CD14-positive monocyte (primary cell): ENCODE data around the gene SELL. TPM values are rescaled to one million over a fixed set of nuclear protein-coding genes. Genes with fewer than 3 reads are reported as not detected.

Experiments
- DNase-seq, 3 donors: peaks; one replicate each; pipeline ENCODE4 v3.0.0-alpha.2; 2011 to 2022
- H2AFZ ChIP-seq: 2 replicates; pipeline ENCODE4 v1.6.0; 2012; ENCODE audit warnings: mild to moderate bottlenecking, low read depth, low read length, inconsistent platforms; ENCODE audit not compliant: insufficient read depth, poor library complexity, severe bottlenecking
- H3K27ac ChIP-seq, 2 donors: 1 replicate in 1 of 2; 2 replicates in 1 of 2; pipeline ENCODE4 v1.5.1; 2012 to 2013; ENCODE audit warnings: low read length in 2 of 2, control low read depth in 1 of 2, inconsistent platforms in 1 of 2, low read depth in 1 of 2, mild to moderate bottlenecking in 1 of 2
- H3K27me3 ChIP-seq, 2 donors: one replicate each; pipeline versions ENCODE4 v1.6.0 to v1.6.1; 2011 to 2013; ENCODE audit warnings: low read length in 2 of 2; ENCODE audit not compliant: control insufficient read depth in 2 of 2, insufficient read depth in 2 of 2
- H3K36me3 ChIP-seq, 2 donors: replicated peaks in 1 of 2; 1 replicate in 1 of 2; 2 replicates in 1 of 2; pipeline versions ENCODE4 v1.5.1 to v1.6.1; 2012 to 2013; ENCODE audit warnings: low read length in 2 of 2, control low read depth in 1 of 2, inconsistent platforms in 1 of 2, mild to moderate bottlenecking in 1 of 2; ENCODE audit not compliant: insufficient read depth in 2 of 2, control insufficient read depth in 1 of 2
- H3K4me1 ChIP-seq, 2 donors: 1 replicate in 1 of 2; 2 replicates in 1 of 2; pipeline versions ENCODE4 v1.5.1 to v1.6.1; 2012 to 2013; ENCODE audit warnings: low read length in 2 of 2, control low read depth in 1 of 2, inconsistent platforms in 1 of 2, mild to moderate bottlenecking in 1 of 2, moderate library complexity in 1 of 2; ENCODE audit not compliant: insufficient read depth in 2 of 2, control insufficient read depth in 1 of 2
- H3K4me2 ChIP-seq: replicated peaks from 2 replicates; pipeline ENCODE3; 2012; ENCODE audit warnings: low read length, moderate library complexity, mild to moderate bottlenecking; ENCODE audit not compliant: poor library complexity, severe bottlenecking; ENCODE audit errors: extremely low read depth
- H3K4me3 ChIP-seq, 3 experiments: fragments of 200-600 bp in 1 of 3; sonication (generic) in 1 of 3; replicated peaks in 1 of 3; 1 replicate in 2 of 3; 2 replicates in 1 of 3; pipeline ENCODE4 v1.5.1; 2011 to 2013; ENCODE audit warnings: low read length in 3 of 3, mild to moderate bottlenecking in 3 of 3, control low read depth in 2 of 3, low read depth in 2 of 3, inconsistent platforms in 1 of 3, moderate library complexity in 1 of 3
- H3K79me2 ChIP-seq: 2 replicates; pipeline ENCODE4 v1.6.0; 2012; ENCODE audit warnings: mild to moderate bottlenecking, control low read depth, inconsistent platforms, low read length, moderate library complexity; ENCODE audit not compliant: insufficient read depth
- H3K9ac ChIP-seq: 2 replicates; pipeline ENCODE4 v1.6.0; 2017; ENCODE audit warnings: low read length, mild to moderate bottlenecking; ENCODE audit not compliant: insufficient read depth, poor library complexity, severe bottlenecking
- H3K9me3 ChIP-seq, 2 donors: replicated peaks in 1 of 2; 1 replicate in 1 of 2; 2 replicates in 1 of 2; pipeline versions ENCODE4 v1.5.1 to v1.6.1; 2012 to 2013; ENCODE audit warnings: low read length in 2 of 2, control low read depth in 1 of 2; ENCODE audit not compliant: control insufficient read depth in 1 of 2, insufficient read depth in 1 of 2
- H4K20me1 ChIP-seq: 2 replicates; pipeline ENCODE4 v1.6.0; 2012; ENCODE audit warnings: mild to moderate bottlenecking, low read length, control low read depth, moderate library complexity; ENCODE audit not compliant: insufficient read depth
- H3K27ac Mint-ChIP-seq, 7 donors: one replicate each; pipeline ENCODE4 v1.8.0; 2020; ENCODE audit warnings: mild to moderate bottlenecking in 7 of 7, mixed read lengths in 7 of 7, moderate library complexity in 6 of 7, inconsistent platforms in 2 of 7
- H3K27me3 Mint-ChIP-seq, 3 donors: one replicate each; pipeline ENCODE4 v1.8.0; 2021 to 2022; ENCODE audit warnings: low read depth in 3 of 3, mild to moderate bottlenecking in 3 of 3, mixed read lengths in 3 of 3, moderate library complexity in 3 of 3, inconsistent platforms in 1 of 3
- H3K36me3 Mint-ChIP-seq, 2 donors: one replicate each; pipeline ENCODE4 v1.8.0; 2020; ENCODE audit warnings: mixed read lengths in 2 of 2, inconsistent platforms in 1 of 2, mild to moderate bottlenecking in 1 of 2
- H3K4me1 Mint-ChIP-seq: one replicate; pipeline ENCODE4 v1.8.0; 2020; ENCODE audit warnings: mild to moderate bottlenecking, mixed read lengths
- H3K4me3 Mint-ChIP-seq, 2 donors: one replicate each; pipeline ENCODE4 v1.8.0; 2020; ENCODE audit warnings: mild to moderate bottlenecking in 2 of 2, mixed read lengths in 2 of 2, moderate library complexity in 1 of 2
- H3K9me3 Mint-ChIP-seq, 7 donors: one replicate each; pipeline ENCODE4 v1.8.0; 2020 to 2022; ENCODE audit warnings: mixed read lengths in 7 of 7, mild to moderate bottlenecking in 6 of 7, moderate library complexity in 6 of 7, inconsistent platforms in 2 of 7
- CTCF ChIP-seq: fragments of 200-600 bp; IDR thresholded peaks from one replicate; pipeline ENCODE4 v1.8.0; 2022; ENCODE audit warnings: antibody characterized with exemption, mild to moderate bottlenecking
- WGBS: methylation state at CpG from one replicate; pipeline ENCODE4 v1.1.5; 2013; ENCODE audit warnings: missing lambda C conversion rate; ENCODE audit not compliant: insufficient coverage; 5-methylcytosine and 5-hydroxymethylcytosine counted together
- intact Hi-C, 2 donors: fragments of 100-400 bp; cut with micrococcal nuclease; formaldehyde crosslinking; loops; one replicate each; pipeline versions ENCODE4 v1.15.0 to v1.15.1; 2023
- polyA plus RNA-seq, 3 donors: library from polyadenylated mRNA; depleted of rRNA in 1 of 3; unstranded in 2 of 3; stranded (reverse) in 1 of 3; fragments of 300-500 nt in 2 of 3; fragments of >200 nt in 1 of 3; fragmentation: Illumina TruSeq in 2 of 3; gene quantifications; 1 replicate in 2 of 3; 2 replicates in 1 of 3; pipeline ENCODE4 v1.2.3, GENCODE V29; 2012 to 2021

The SELL gene
- polyA plus RNA-seq, 3 donors, result 153 to 1,885 (median 1,118) TPM

DNA sequence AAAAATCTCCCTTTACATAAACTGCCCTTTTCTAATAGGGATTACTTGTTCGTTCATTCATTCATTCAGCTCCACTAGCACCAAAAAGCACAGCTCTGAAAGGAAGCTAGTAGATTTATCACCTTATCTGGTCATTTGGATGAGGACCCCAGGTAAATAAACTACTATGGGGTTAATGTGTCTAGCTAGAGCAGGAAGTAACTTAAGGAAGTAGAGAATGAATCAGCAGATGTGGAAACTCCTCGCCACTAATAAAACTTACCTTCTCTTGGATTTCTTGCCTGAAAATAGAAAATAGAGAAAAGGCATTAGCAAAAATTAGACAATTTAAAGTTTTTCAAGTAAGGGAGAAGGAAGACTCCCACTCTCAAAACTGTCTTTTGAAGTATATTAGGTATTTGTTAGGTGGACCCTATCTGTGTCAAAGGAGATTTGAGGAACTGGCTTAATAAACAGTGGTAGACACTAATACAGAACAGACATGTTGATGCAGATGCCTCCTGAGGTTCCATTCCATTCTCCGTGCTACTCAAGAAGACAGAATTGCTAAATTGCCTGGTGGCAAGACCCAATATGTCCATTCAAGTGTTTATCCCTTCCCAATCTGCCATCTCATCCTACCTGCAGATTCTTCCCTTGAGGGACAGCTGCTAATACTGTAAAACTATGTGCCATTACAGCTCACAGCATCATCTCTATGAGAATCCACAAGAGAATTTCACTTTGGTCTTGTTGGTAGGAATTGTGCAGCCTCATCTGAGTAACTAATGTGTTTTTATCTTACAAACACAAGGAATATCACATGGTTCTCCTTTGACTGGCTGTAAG, 14.9 kb downstream of the SELL start:
- TF ChIP-seq CTCF, result no peak
- Mint-ChIP-seq H3K27me3 (no peaks in the 10 kb centered on the region), H3K4me1 (peaks cover 90% of the 10 kb centered on the region), H3K4me3 (peak overlapping the region; percentile 43 to 70), H3K36me3 (peaks cover 66 to 90% of the 10 kb centered on the region in 2 donors), H3K27ac (peak overlapping the region; percentile 80 to 94 (median 91)), H3K9me3 (no peaks in the 10 kb centered on the region)
- peaks cover 24 to 44% of the 10 kb centered on the region in 2 donors for H3K36me3 ChIP-seq
- WGBS, result no CpG with 5 or more reads among the region's 3 CpGs
- peaks cover 50% of the 10 kb centered on the region for H3K79me2 ChIP-seq
- DNase-seq, result peak; percentile 13 to 71 (median 63)
- H2AFZ ChIP-seq, result peak overlapping the region; percentile 15
- H3K9ac ChIP-seq, result peak overlapping the region; percentile 1
- peak overlapping the region in 1 of 2 donors; percentile 89 for H3K27ac ChIP-seq
- H3K4me1 ChIP-seq, result peaks cover 94 to 97% of the 10 kb centered on the region in 2 donors
- peak overlapping the region in 2 of 3 experiments; percentile 22 to 57 for H3K4me3 ChIP-seq
- intact Hi-C loops, result loop anchor here in 1 of 2 donors (5.0 kb wide), 1 partner anchor 89 kb away; no protein-coding TSS in a partner anchor
- H4K20me1 ChIP-seq, result no peaks in the 10 kb centered on the region
- H3K9me3 ChIP-seq, result no peaks in the 10 kb centered on the region
- peak overlapping the region; percentile 68 for H3K4me2 ChIP-seq
- H3K27me3 ChIP-seq, result no peaks in the 10 kb centered on the region

DNA sequence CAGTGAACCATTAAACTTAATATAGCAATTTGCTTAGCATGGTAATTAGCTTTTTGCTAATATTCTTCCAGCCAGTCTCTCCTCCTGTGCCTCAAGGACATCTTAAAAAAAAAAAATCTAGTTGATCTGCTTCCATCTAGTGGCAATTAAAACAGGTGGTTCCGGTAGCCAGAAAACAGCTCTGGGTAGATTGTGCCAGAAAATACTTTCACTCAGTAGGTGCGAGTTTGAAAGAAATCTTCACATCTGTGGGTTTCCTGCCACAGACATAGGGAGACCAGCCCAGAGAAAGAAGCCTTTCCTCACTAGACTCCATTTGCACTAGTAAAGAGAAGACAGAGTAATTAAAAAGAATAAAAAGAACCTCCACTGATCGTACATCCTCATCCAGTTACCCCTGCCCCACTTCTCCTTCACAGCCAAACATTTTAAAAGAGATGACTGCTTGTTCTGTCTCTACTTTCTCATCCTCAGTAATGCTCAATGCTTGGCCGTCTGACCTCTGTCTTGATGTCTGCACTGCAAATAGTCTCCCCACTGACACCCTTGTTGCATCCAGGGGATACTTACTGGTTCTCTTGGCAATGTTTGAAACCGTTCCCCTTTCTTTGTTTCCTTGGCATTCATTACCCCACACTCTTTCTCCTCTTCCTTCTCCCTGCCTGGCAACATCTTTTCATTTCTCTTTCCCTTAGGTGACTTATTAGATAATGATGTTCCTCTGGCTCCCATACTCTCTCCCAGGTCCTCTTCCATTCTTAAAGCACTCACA, 16.9 kb downstream of the SELL start:
- H3K4me3 Mint-ChIP-seq, result peak overlapping the region; percentile 2 to 62
- WGBS, result 0% methylated on average over 3 of the region's 5 CpGs
- Histone ChIP-seq H3K36me3 (peaks cover 18 to 39% of the 10 kb centered on the region in 2 donors), H3K27me3 (no peaks in the 10 kb centered on the region), H2AFZ (peak overlapping the region; percentile 44), H3K27ac (peak overlapping the region in 1 of 2 donors; percentile 89), H3K4me2 (peak overlapping the region; percentile 44), H3K4me1 (peaks cover 85 to 86% of the 10 kb centered on the region in 2 donors), H4K20me1 (no peaks in the 10 kb centered on the region), H3K79me2 (peaks cover 34% of the 10 kb centered on the region), H3K4me3 (peak overlapping the region in 1 of 3 experiments; percentile 24), H3K9ac (no peak overlapping the region), H3K9me3 (no peaks in the 10 kb centered on the region)
- TF ChIP-seq CTCF, result no peak
- H3K27me3 Mint-ChIP-seq, result no peaks in the 10 kb centered on the region
- intact Hi-C loops, result loop anchor here in 1 of 2 donors (5.0 kb wide), 1 partner anchor 87 kb away; no protein-coding TSS in a partner anchor
- H3K4me1 Mint-ChIP-seq, result peaks cover 90% of the 10 kb centered on the region
- H3K9me3 Mint-ChIP-seq, result no peaks in the 10 kb centered on the region
- peaks cover 62 to 82% of the 10 kb centered on the region in 2 donors for H3K36me3 Mint-ChIP-seq
- peak overlapping the region; percentile 72 to 95 (median 88) for H3K27ac Mint-ChIP-seq
- DNase-seq, result peak in 1 of 3 donors; percentile 16
